GM12864 (cell line): ENCODE results near the gene IAH1.

Source experiments
- DNase-seq: peaks from one replicate; pipeline ENCODE4 v3.0.0-alpha.2; 2011; ENCODE audit warnings: low read depth
- H3K4me3 ChIP-seq: 2 replicates; pipeline ENCODE4 v1.5.1; 2011; ENCODE audit warnings: mild to moderate bottlenecking, low read depth, low read length, control low read depth
- CTCF ChIP-seq: IDR thresholded peaks from 2 replicates; pipeline ENCODE4 v1.5.1; 2011; ENCODE audit warnings: low read depth, mild to moderate bottlenecking, moderate library complexity, low read length, control low read depth, inconsistent platforms; ENCODE audit errors: missing control alignments

The IAH1 gene

GRCh38 chr2:9473308-9473984 lies 905 bp upstream of the IAH1 start:
- peak overlapping the region; percentile 94 for H3K4me3 ChIP-seq
- DNase-seq, result no peak
- TF ChIP-seq CTCF, result peak; percentile 49

- TF ChIP-seq CTCF, result no peak
- no peak for DNase-seq
- peak overlapping the region; percentile 94 for H3K4me3 ChIP-seq
Observed at GRCh38 chr2:9473985-9474360, 378 bp upstream of the IAH1 start.

- H3K4me3 ChIP-seq, result no peak overlapping the region
- DNase-seq, result no peak
- TF ChIP-seq CTCF, result no peak
Observed at GRCh38 chr2:9477914-9478313, 3.6 kb downstream of the IAH1 start.

- DNase-seq, result no peak
- no peak for TF ChIP-seq CTCF
- H3K4me3 ChIP-seq, result no peak overlapping the region
Observed at GRCh38 chr2:9478526-9478925, 4.2 kb downstream of the IAH1 start.

- no peak overlapping the region for H3K4me3 ChIP-seq
- TF ChIP-seq CTCF, result no peak
- DNase-seq, result no peak
Observed at GRCh38 chr2:9480157-9480556, 5.8 kb downstream of the IAH1 start.

GRCh38 chr2:9483107-9483506 lies 8.8 kb downstream of the IAH1 start:
- DNase-seq, result no peak
- no peak for TF ChIP-seq CTCF
- no peak overlapping the region for H3K4me3 ChIP-seq

GRCh38 chr2:9484533-9484932 lies 10.2 kb downstream of the IAH1 start:
- no peak overlapping the region for H3K4me3 ChIP-seq
- TF ChIP-seq CTCF, result no peak
- no peak for DNase-seq
